HG03521 (cell line): Measurements from ENCODE around the gene MARCHF7.
"Not testable (repeated sequence)": the region's sequence is repeated elsewhere in the genome, so short reads cannot be mapped to it uniquely, and the experiment has no call there.

Source experiments
- ATAC-seq: cut with Tn5 transposase; IDR thresholded peaks from one replicate; pipeline ENCODE4 v1.9.1; 2021; ENCODE audit warnings: mild to moderate bottlenecking, moderate library complexity; ENCODE audit not compliant: unreplicated experiment

The MARCHF7 gene

GRCh38 chr2:159712143-159712928, at the start of gene MARCHF7:
Gene MARCHF7, plus strand, starts transcription at chr2:159712506. Its CDS starts 16,517 bp downstream, at chr2:159729023.
- peak; percentile 94 for ATAC-seq

- ATAC-seq: not testable (repeated sequence)
Observed at GRCh38 chr2:159667423-159667822, 44.9 kb upstream of the MARCHF7 start.

GRCh38 chr2:159671047-159671446, 41.3 kb upstream of the MARCHF7 start:
- no peak for ATAC-seq

GRCh38 chr2:159677654-159678053, 34.7 kb upstream of the MARCHF7 start:
- no peak for ATAC-seq

GRCh38 chr2:159680692-159681091, 31.6 kb upstream of the MARCHF7 start:
- ATAC-seq: no peak

- no peak for ATAC-seq
Observed at GRCh38 chr2:159683817-159684216, 28.5 kb upstream of the MARCHF7 start.

- no peak for ATAC-seq
Observed at GRCh38 chr2:159684796-159685195, 27.5 kb upstream of the MARCHF7 start.

GRCh38 chr2:159694500-159695040, 17.7 kb upstream of the MARCHF7 start:
- ATAC-seq: no peak

GRCh38 chr2:159695795-159696448, 16.4 kb upstream of the MARCHF7 start:
- no peak for ATAC-seq

GRCh38 chr2:159703491-159703890, 8.8 kb upstream of the MARCHF7 start:
- no peak for ATAC-seq

- no peak for ATAC-seq
Observed at GRCh38 chr2:159706385-159706980, 5.8 kb upstream of the MARCHF7 start.

- ATAC-seq: no peak
Observed at GRCh38 chr2:159708066-159708760, 4.1 kb upstream of the MARCHF7 start.

GRCh38 chr2:159710601-159711180, 1.6 kb upstream of the MARCHF7 start:
- no peak for ATAC-seq

GRCh38 chr2:159711562-159712142, 654 bp upstream of the MARCHF7 start:
- no peak for ATAC-seq

- ATAC-seq: peak; percentile 9
Observed at GRCh38 chr2:159712929-159713420, 669 bp downstream of the MARCHF7 start.

GRCh38 chr2:159713631-159714246, 1.4 kb downstream of the MARCHF7 start:
- ATAC-seq: no peak

GRCh38 chr2:159714247-159714930, 2.1 kb downstream of the MARCHF7 start:
- ATAC-seq: no peak

GRCh38 chr2:159715451-159715850, 3.1 kb downstream of the MARCHF7 start:
- ATAC-seq: no peak

GRCh38 chr2:159716409-159716808, 4.1 kb downstream of the MARCHF7 start:
- ATAC-seq: not testable (repeated sequence)
